Fibroblast of the aortic adventitia (primary cell): ENCODE results near the gene FZD2. TPM values are rescaled to one million over a fixed set of nuclear protein-coding genes. Genes with fewer than 3 reads are reported as not detected.
"Not testable (repeated sequence)": the region's sequence is repeated elsewhere in the genome, so short reads cannot be mapped to it uniquely, and the experiment has no call there.

ENCODE experiments used
- DNase-seq: peaks from one replicate; pipeline ENCODE4 v3.0.0-alpha.2; 2010; ENCODE audit warnings: low read depth
- H3K4me3 ChIP-seq: 2 replicates; pipeline ENCODE4 v1.5.1; 2011; ENCODE audit warnings: low read depth, mild to moderate bottlenecking, control low read depth, low read length, moderate library complexity
- CTCF ChIP-seq: IDR thresholded peaks from 2 replicates; pipeline ENCODE4 v1.5.1; 2011; ENCODE audit warnings: mild to moderate bottlenecking, low read length, control low read depth, inconsistent platforms; ENCODE audit not compliant: insufficient read depth
- total RNA-seq: library from RNA; depleted of rRNA; stranded (reverse); fragments of >200 nt; gene quantifications from 2 replicates; pipeline ENCODE4 v1.2.3, GENCODE V29; 2012; ENCODE audit warnings: low replicate concordance

The FZD2 gene
- total RNA-seq, 1 donor: 16.4 TPM

DNA sequence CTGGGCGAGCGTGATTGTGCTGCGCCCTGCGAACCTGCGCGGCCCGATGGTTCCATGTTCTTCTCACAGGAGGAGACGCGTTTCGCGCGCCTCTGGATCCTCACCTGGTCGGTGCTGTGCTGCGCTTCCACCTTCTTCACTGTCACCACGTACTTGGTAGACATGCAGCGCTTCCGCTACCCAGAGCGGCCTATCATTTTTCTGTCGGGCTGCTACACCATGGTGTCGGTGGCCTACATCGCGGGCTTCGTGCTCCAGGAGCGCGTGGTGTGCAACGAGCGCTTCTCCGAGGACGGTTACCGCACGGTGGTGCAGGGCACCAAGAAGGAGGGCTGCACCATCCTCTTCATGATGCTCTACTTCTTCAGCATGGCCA is 1.0 kb downstream of the FZD2 start:
- DNase-seq: no peak
- TF ChIP-seq CTCF: no peak
- H3K4me3 ChIP-seq: peak overlapping the region; percentile 81

DNA sequence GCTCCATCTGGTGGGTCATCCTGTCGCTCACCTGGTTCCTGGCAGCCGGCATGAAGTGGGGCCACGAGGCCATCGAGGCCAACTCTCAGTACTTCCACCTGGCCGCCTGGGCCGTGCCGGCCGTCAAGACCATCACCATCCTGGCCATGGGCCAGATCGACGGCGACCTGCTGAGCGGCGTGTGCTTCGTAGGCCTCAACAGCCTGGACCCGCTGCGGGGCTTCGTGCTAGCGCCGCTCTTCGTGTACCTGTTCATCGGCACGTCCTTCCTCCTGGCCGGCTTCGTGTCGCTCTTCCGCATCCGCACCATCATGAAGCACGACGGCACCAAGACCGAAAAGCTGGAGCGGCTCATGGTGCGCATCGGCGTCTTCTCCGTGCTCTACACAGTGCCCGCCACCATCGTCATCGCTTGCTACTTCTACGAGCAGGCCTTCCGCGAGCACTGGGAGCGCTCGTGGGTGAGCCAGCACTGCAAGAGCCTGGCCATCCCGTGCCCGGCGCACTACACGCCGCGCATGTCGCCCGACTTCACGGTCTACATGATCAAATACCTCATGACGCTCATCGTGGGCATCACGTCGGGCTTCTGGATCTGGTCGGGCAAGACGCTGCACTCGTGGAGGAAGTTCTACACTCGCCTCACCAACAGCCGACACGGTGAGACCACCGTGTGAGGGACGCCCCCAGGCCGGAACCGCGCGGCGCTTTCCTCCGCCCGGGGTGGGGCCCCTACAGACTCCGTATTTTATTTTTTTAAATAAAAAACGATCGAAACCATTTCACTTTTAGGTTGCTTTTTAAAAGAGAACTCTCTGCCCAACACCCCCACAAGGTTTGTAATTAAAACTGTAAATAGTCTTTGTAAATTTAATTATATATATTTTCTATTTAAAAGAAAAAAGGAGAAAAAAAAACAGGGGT is 1.7 kb downstream of the FZD2 start:
- DNase-seq: no peak
- TF ChIP-seq CTCF: no peak
- H3K4me3 ChIP-seq: peak overlapping the region; percentile 81

- no peak for TF ChIP-seq CTCF
- peak overlapping the region; percentile 81 for H3K4me3 ChIP-seq
- DNase-seq: peak; percentile 61
Observed at GRCh38 chr17:44559634-44560554, 2.6 kb downstream of the FZD2 start.

- DNase-seq: no peak
- peak overlapping the region; percentile 28 for H3K4me3 ChIP-seq
- TF ChIP-seq CTCF: no peak
Observed at GRCh38 chr17:44561237-44561623, 3.9 kb downstream of the FZD2 start.

- no peak for DNase-seq
- no peak for TF ChIP-seq CTCF
- H3K4me3 ChIP-seq: no peak overlapping the region
Observed at GRCh38 chr17:44564429-44564828, 7.1 kb downstream of the FZD2 start.

GRCh38 chr17:44565866-44566443 is 8.7 kb downstream of the FZD2 start:
- DNase-seq: no peak
- no peak overlapping the region for H3K4me3 ChIP-seq
- TF ChIP-seq CTCF: peak; percentile 45

GRCh38 chr17:44568311-44568944 is 11.1 kb downstream of the FZD2 start:
- DNase-seq: not testable (repeated sequence)

More at GRCh38 chr17:44568311-44568944, 11.1 kb downstream of the FZD2 start:
- not testable (repeated sequence) for H3K4me3 ChIP-seq
